ENCODE measurements around the gene MRPS17.

MRPS17 gene

GRCh38 chr7:55970978-55971377 lies 19.3 kb downstream of the MRPS17 start:
- Histone ChIP-seq H3K27ac (ENCODE audit: low read length) (no peak overlapping the region), H3K79me2 (ENCODE audit: low read length) (peaks cover 12% of the 10 kb centered on the region)
- DNase-seq = no peak

GRCh38 chr7:55973747-55974250 lies 22.1 kb downstream of the MRPS17 start:
- H3K4me2 ChIP-seq (ENCODE audit: low read depth, low read length) = no peak overlapping the region
- H3K9me2 ChIP-seq (replicated peaks; ENCODE audit: insufficient read depth, low read length) = no peaks in the 10 kb centered on the region
- H3K4me3 ChIP-seq (ENCODE audit: low read length) = no peak overlapping the region
- DNase-seq = no peak
- no peaks in the 10 kb centered on the region for H4K20me1 ChIP-seq (ENCODE audit: insufficient read depth, low read length)
- H3F3A ChIP-seq (ENCODE audit: insufficient read depth, low read length) = no peaks in the 10 kb centered on the region
- no peak overlapping the region for H2AFZ ChIP-seq (ENCODE audit: low read length)
- H3K79me2 ChIP-seq (ENCODE audit: low read length) = peaks cover 15% of the 10 kb centered on the region
- no peaks in the 10 kb centered on the region for H3K36me3 ChIP-seq (replicated peaks; ENCODE audit: insufficient read depth, low read length)
- H3K4me1 ChIP-seq (ENCODE audit: low read length) = no peaks in the 10 kb centered on the region
- H3K27ac ChIP-seq (ENCODE audit: low read length) = no peak overlapping the region
- H3K9ac ChIP-seq (ENCODE audit: low read length) = no peak overlapping the region
- H3K27me3 ChIP-seq (replicated peaks; ENCODE audit: insufficient read depth, low read length) = no peaks in the 10 kb centered on the region
- no peaks in the 10 kb centered on the region for H3K9me3 ChIP-seq (replicated peaks; ENCODE audit: insufficient read depth, low read length)
- TF ChIP-seq EZH2phosphoT487 (IDR thresholded peaks at IDR 0.05; ENCODE audit: low read length) = no peak
- no peak for TF ChIP-seq CTCF (IDR thresholded peaks at IDR 0.05; ENCODE audit: low read length)
- TF ChIP-seq EZH2 (optimal IDR thresholded peaks at IDR 0.05; ENCODE audit: low read depth, low read length) = no peak

More at GRCh38 chr7:55970978-55971377, 19.3 kb downstream of the MRPS17 start:
- H2AFZ ChIP-seq (ENCODE audit: low read length) = no peak overlapping the region
- no peak overlapping the region for H3K9ac ChIP-seq (ENCODE audit: low read length)
- H3K9me2 ChIP-seq (replicated peaks; ENCODE audit: insufficient read depth, low read length) = no peaks in the 10 kb centered on the region
- TF ChIP-seq EZH2 (optimal IDR thresholded peaks at IDR 0.05; ENCODE audit: low read depth, low read length) (no peak), EZH2phosphoT487 (IDR thresholded peaks at IDR 0.05; ENCODE audit: low read length) (no peak), CTCF (IDR thresholded peaks at IDR 0.05; ENCODE audit: low read length) (no peak)
- H3F3A ChIP-seq (ENCODE audit: insufficient read depth, low read length) = no peaks in the 10 kb centered on the region
- H4K20me1 ChIP-seq (ENCODE audit: insufficient read depth, low read length) = no peaks in the 10 kb centered on the region
- H3K4me2 ChIP-seq (ENCODE audit: low read depth, low read length) = no peak overlapping the region
- no peaks in the 10 kb centered on the region for H3K9me3 ChIP-seq (replicated peaks; ENCODE audit: insufficient read depth, low read length)
- no peaks in the 10 kb centered on the region for H3K27me3 ChIP-seq (replicated peaks; ENCODE audit: insufficient read depth, low read length)
- H3K4me1 ChIP-seq (ENCODE audit: low read length) = no peaks in the 10 kb centered on the region
- H3K4me3 ChIP-seq (ENCODE audit: low read length) = no peak overlapping the region
- H3K36me3 ChIP-seq (replicated peaks; ENCODE audit: insufficient read depth, low read length) = no peaks in the 10 kb centered on the region

- Histone ChIP-seq H3K9me3 (replicated peaks; ENCODE audit: insufficient read depth, low read length) (no peaks in the 10 kb centered on the region), H2AFZ (ENCODE audit: low read length) (no peak overlapping the region), H4K20me1 (ENCODE audit: insufficient read depth, low read length) (no peaks in the 10 kb centered on the region), H3F3A (ENCODE audit: insufficient read depth, low read length) (no peaks in the 10 kb centered on the region), H3K9ac (ENCODE audit: low read length) (no peak overlapping the region), H3K27me3 (replicated peaks; ENCODE audit: insufficient read depth, low read length) (no peaks in the 10 kb centered on the region), H3K79me2 (ENCODE audit: low read length) (peaks cover 8% of the 10 kb centered on the region), H3K4me1 (ENCODE audit: low read length) (no peaks in the 10 kb centered on the region), H3K36me3 (replicated peaks; ENCODE audit: insufficient read depth, low read length) (no peaks in the 10 kb centered on the region), H3K9me2 (replicated peaks; ENCODE audit: insufficient read depth, low read length) (no peaks in the 10 kb centered on the region), H3K4me3 (ENCODE audit: low read length) (no peak overlapping the region), H3K4me2 (ENCODE audit: low read depth, low read length) (no peak overlapping the region), H3K27ac (ENCODE audit: low read length) (no peak overlapping the region)
- no peak for TF ChIP-seq EZH2phosphoT487 (IDR thresholded peaks at IDR 0.05; ENCODE audit: low read length)
- no peak for TF ChIP-seq EZH2 (optimal IDR thresholded peaks at IDR 0.05; ENCODE audit: low read depth, low read length)
- TF ChIP-seq CTCF (IDR thresholded peaks at IDR 0.05; ENCODE audit: low read length) = no peak
- DNase-seq = no peak
Measured at GRCh38 chr7:55975988-55976633, 24.4 kb downstream of the MRPS17 start.

All from MM.1S (cell line).